ENCODE results near the gene ZNF665.
"Not testable (repeated sequence)": the region's sequence is repeated elsewhere in the genome, so short reads cannot be mapped to it uniquely, and the experiment has no call there.

The ZNF665 gene

GRCh38 chr19:53157626-53158025 is 35.5 kb downstream of the ZNF665 start:
- DNase-seq: no peak

- DNase-seq: no peak
Measured at GRCh38 chr19:53156850-53157249, 36.3 kb downstream of the ZNF665 start.

- DNase-seq: no peak
Measured at GRCh38 chr19:53147645-53148044, 45.5 kb downstream of the ZNF665 start.

- DNase-seq: no peak
Measured at GRCh38 chr19:53140351-53140750, 52.8 kb downstream of the ZNF665 start.

GRCh38 chr19:53136432-53136831 is 56.7 kb downstream of the ZNF665 start:
- DNase-seq: no peak

- DNase-seq: peak in 4 of 5 donors; percentile 8 to 23 (median 12)
Measured at GRCh38 chr19:53132141-53132991, 60.8 kb downstream of the ZNF665 start, which contains the start of gene ZNF415. TSS of gene ZNF415 (minus strand) at chr19:53132910. CDS start at chr19:53122676, 10,234 bp downstream.

- no peak for DNase-seq
Measured at GRCh38 chr19:53131727-53132126, 61.4 kb downstream of the ZNF665 start.

- DNase-seq: no peak
Measured at GRCh38 chr19:53131085-53131590, 62.0 kb downstream of the ZNF665 start.

- DNase-seq: no peak
Measured at GRCh38 chr19:53130506-53130905, 62.7 kb downstream of the ZNF665 start.

GRCh38 chr19:53126733-53127526 is 66.2 kb downstream of the ZNF665 start:
- not testable (repeated sequence) for DNase-seq

- no peak for DNase-seq
Measured at GRCh38 chr19:53123400-53123799, 69.8 kb downstream of the ZNF665 start.

Measured in T-helper 1 cell (primary cell).